Uterus (tissue), 2 donors: Measurements from ENCODE around the gene TBC1D5.

Experiments
- POLR2A ChIP-seq, 2 donors: fragments of 450-650 bp; IDR thresholded peaks; one replicate each; pipeline ENCODE4 v1.6.1; 2016; ENCODE audit warnings: antibody characterized with exemption in 2 of 2, mild to moderate bottlenecking in 1 of 2, moderate library complexity in 1 of 2
- TF ChIP-seq, protein P1 (sequence below), 4 experiments: fragments of 200-600 bp in 2 of 4; fragments of 450-650 bp in 2 of 4; sonication (generic) in 2 of 4; IDR thresholded peaks; one replicate each; pipeline ENCODE4 v1.5.1; 2016 to 2019; ENCODE audit warnings: antibody characterized with exemption in 4 of 4, mild to moderate bottlenecking in 2 of 4, moderate library complexity in 1 of 4

DNA sequence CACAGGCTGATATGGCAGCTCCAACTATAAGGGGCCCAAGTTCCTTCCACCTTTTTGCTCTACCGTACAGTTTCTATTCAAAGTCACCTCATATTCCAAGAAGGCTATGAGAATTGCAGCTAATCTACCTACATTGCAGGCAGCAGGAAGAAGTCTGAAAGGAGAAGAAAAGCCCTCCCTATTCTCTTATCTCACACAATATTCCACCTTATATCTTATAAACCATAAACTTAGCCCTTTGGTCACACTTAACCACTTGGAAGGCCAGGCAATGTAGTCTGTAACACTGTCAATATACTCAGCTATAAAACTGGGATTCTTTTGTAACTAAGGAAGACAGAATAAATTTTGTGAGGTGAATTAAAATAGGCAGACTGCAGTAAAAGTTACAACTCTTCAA lies 54.9 kb downstream of the TBC1D5 start:
- TF ChIP-seq, protein P1, sequence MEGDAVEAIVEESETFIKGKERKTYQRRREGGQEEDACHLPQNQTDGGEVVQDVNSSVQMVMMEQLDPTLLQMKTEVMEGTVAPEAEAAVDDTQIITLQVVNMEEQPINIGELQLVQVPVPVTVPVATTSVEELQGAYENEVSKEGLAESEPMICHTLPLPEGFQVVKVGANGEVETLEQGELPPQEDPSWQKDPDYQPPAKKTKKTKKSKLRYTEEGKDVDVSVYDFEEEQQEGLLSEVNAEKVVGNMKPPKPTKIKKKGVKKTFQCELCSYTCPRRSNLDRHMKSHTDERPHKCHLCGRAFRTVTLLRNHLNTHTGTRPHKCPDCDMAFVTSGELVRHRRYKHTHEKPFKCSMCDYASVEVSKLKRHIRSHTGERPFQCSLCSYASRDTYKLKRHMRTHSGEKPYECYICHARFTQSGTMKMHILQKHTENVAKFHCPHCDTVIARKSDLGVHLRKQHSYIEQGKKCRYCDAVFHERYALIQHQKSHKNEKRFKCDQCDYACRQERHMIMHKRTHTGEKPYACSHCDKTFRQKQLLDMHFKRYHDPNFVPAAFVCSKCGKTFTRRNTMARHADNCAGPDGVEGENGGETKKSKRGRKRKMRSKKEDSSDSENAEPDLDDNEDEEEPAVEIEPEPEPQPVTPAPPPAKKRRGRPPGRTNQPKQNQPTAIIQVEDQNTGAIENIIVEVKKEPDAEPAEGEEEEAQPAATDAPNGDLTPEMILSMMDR (IDR thresholded peaks at IDR 0.05), result no peak
- no peak for TF ChIP-seq POLR2A (IDR thresholded peaks at IDR 0.05)
